ENCODE data around the gene KCND2.

- TF ChIP-seq CTCF (IDR thresholded peaks at IDR 0.05 in 4 of 5, conservative IDR thresholded peaks at IDR 0.05 in 1 of 5): no peak
- TF ChIP-seq POLR2A (IDR thresholded peaks at IDR 0.05): no peak
Observed at GRCh38 chr7:120254845-120255244, 18.1 kb upstream of the KCND2 start.

Measured in gastrocnemius medialis (tissue), 4 donors.